GM19463 (cell line): Measurements from ENCODE around the gene PREX1.
"Not testable (repeated sequence)": the region's sequence is repeated elsewhere in the genome, so short reads cannot be mapped to it uniquely, and the experiment has no call there.

Experiments used
- ATAC-seq: cut with Tn5 transposase; IDR thresholded peaks from one replicate; pipeline ENCODE4 v1.9.1; 2021; ENCODE audit warnings: mild to moderate bottlenecking, moderate library complexity; ENCODE audit not compliant: unreplicated experiment

The PREX1 gene

DNA sequence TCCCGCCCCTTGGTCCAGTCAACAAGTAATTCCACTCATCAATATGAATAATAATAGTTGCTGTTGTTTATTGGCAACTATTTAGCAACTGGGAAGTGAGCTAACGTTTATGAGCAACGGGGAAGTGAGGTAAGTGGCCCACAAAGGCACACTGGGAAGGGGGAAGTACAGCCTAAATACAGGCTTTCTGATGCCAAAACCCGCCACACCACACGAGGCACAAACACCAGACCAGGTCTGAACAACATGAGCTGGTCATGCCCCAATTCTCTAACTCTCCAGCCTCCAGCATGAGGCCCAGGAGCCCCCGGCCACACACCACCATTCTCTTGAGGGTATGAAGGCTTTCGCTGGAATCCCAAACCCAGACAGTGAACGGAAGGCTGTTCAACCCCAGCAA is 50.8 kb downstream of the PREX1 start:
- no peak for ATAC-seq

- ATAC-seq: no peak
Observed at GRCh38 chr20:48776306-48776705, 51.5 kb downstream of the PREX1 start.

- not testable (repeated sequence) for ATAC-seq
Observed at GRCh38 chr20:48775545-48775944, 52.3 kb downstream of the PREX1 start.

DNA sequence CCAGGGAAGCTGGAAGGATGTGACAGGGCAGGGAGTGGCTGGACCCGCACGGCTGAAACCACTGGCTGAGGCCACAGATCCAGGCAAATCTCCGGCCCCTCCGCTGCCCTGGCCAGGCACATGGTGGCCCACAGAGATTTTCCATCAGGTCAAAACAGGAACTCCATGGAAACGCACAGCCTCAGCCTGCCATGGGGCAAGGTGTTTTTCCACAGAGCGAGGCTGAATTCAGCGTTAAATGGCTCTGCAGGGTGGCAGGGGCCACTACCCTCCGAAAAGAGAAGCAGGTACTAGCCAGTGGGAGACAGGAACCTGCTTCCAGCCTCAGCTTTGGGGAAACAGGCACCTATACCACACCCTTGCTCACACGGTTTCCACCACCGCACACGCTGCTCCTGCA is 53.1 kb downstream of the PREX1 start:
- no peak for ATAC-seq

- ATAC-seq: no peak
Observed at GRCh38 chr20:48773837-48774418, 53.9 kb downstream of the PREX1 start.

DNA sequence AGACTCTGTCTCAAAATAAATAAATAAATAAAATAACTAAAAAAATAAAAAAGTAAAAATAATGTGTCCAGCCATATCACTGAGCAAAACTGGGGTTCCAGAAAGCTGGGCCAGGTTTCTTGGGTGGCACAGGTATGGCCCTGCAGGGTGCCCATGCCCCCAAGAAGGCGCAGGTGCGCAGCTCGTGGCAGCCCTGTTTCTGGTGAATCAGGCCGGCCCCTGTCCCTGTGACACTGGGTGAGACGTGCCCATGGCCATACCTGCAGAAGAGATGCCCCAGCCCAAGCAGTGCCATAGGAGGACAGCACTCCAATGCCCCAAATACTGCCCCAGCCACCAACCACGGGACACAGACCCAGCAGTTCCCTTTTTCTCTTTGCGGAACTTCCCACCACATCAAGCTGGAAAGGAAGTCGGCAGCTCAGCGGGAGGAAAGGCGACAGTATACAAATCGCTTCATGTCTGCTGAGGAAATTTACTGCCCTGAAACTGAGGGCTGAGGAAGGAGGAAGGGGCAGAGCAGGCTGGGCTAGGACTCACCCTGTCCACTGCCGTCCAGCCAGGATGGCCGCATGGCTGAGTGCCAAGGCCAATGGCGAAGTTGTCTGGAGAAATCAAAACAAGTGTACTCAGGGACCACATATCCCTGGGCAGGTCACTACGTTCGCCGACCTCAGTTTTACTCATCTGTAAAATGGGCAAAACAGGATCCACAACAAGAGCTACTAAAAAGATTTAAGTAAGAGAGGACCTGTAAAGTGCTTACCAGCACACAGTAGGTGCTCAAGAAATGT is 55.4 kb downstream of the PREX1 start:
- ATAC-seq: no peak

DNA sequence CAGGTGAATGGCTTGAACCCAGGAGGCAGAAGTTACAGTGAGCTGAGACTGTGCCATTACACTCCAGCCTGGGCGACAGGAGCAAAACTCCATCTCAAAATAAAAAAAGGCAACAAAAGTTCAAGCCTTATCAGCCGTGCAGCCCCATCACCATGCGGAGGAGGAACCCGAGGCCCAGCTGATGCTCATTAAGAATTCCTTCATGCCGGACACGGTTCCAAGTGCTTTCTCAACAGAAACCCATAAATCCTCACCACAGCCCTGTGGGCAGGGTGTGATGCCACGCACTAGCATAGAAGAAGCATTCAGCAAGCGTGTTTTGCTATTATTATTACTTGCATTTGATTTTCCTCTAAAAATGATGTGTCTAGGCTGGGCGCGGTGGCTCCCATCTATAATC is 56.3 kb downstream of the PREX1 start:
- no peak for ATAC-seq

GRCh38 chr20:48770700-48771442 is 56.9 kb downstream of the PREX1 start:
- no peak for ATAC-seq

GRCh38 chr20:48769069-48769983 is 58.5 kb downstream of the PREX1 start:
- ATAC-seq: no peak

- ATAC-seq: no peak
Observed at GRCh38 chr20:48766961-48767960, 60.5 kb downstream of the PREX1 start.

DNA sequence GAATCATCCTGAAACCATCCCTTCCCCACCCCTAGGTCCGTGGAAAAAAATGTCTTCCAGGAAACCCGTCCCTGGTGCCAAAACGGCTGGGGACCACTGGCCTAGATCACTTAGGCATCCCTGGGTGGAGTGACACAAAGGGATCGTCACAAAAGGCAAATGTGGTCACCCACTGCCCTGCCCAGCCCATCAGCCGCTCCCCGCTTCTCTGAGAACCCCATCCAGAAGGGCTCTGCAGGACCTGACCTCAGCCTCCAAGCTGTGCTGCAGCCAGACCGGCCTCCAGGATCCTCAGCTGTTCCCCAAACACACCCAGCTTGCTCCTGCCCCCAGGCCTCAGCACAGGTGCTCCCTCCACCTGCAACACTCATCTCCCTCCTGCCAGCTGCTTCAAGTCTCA is 61.6 kb downstream of the PREX1 start:
- ATAC-seq: no peak

GRCh38 chr20:48765359-48765758 is 62.4 kb downstream of the PREX1 start:
- no peak for ATAC-seq

DNA sequence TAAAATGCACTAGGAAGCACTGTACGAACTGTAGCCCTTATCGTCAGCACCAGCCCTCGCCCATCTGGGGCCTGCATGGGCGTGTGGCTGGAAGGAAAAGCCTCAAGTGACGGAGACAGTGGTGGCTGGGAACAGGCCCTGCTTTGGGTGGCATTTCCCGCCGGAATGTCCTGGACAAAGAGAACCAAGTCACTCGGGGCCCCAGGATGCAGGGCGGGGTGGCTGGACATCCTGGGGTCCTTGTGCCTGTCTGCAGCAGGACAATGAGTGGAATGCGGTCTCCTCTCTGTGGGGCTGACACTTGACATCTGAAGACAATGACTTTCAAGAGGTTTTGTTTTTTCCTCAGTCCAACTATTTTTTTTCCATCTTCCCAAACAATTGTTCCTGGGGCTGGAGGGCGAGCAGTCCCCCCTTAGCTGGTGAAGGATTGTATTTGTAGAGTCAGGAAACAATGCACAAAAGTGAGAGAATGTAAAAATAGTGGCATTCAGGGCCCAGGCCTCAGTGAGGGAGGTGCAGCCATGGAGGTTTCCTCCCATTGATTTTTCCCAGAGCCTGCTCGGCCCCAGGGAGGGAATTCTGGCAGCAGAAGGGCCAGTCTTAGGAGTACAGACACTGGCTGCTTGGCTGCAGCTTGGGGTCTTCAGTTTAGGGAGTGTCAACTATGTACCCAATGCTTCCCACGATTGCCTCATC is 64.4 kb downstream of the PREX1 start:
- ATAC-seq: no peak

DNA sequence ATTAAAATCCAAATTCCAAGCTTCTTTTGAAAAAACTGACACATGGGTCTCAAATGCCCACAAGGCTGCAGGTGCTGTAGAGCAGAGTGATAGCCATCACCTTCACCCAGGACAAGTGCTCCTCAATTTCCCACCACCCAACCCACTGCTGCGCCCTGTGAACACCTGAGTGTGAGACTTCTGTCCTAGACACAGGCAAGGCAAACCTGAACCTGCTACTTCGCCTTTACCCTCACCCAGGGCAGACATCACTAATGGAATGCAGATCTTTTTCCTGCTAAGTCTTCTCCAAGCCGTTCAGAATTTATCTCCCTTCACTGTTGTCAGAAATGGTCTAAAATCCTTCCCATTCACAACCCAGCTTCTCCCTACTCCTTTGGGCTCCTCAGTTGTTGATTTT is 65.9 kb downstream of the PREX1 start:
- ATAC-seq: no peak

DNA sequence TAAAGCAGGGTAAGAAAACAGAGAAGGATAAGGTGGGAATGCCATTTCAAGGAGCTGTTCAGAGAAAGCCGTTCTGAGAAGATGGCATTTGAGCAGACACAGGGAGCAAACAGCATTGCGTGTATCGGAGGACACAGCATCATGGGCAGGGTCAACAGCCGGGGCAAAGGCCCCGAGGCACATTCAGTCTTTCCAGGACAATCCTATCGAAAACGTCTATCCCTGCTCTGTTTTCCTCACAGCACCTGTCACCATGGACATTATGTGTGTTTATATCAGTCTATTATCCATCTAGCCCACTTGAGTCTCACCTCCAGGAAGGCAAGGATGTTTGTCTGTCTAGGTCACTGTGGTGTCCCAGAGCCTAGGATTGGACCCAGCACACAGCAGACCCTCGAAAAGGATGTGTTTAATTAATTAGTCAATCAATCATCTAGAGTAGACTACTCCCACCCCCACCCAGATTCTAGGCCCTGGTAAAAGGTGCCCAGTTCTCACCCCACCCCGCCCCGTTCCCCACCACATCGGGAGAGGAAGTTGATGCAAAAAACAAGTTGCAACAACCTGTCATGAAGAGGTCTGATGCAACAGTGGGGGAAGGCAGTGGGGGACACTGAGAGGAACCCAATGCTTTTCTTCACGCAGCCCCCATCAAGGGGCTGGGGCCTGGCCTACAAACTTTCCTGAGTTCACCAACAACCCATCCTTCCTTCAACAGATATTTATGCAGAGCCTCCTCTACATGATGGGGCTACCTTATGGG is 66.6 kb downstream of the PREX1 start:
- ATAC-seq: no peak

GRCh38 chr20:48760403-48760983 is 67.3 kb downstream of the PREX1 start:
- ATAC-seq: peak; percentile 72

DNA sequence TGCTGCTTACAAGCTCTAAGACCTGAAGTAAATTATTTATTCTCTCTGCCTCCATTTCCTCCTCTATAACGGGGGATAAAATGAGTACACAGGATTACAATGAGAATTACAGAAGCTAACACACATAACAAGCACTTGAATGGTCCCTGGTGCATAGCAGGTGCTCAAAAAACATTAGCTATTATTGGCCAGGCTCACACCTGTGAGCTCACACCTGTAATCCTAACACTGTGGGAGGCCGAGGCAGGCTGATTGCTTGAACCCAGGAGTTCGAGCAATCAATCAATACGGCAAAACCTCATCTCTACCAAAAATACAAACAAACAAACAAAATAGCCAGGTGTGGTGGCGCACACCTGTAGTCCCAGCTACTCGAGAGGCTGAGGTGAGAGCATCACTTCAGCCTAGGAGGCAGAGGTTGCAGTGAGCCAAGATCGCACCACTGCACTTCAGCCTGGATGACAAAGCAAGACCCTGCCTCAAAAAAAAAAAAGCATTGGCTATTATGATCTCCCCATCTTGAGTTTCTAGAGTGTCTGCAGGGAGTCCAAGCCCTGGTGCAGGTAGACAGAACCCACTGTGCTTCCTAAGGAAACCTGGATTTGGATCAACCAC is 68.1 kb downstream of the PREX1 start:
- ATAC-seq: no peak
